RWPE1 (cell line): ENCODE results near the gene BMAL1.

ENCODE experiments used
- CTCF ChIA-PET: fragments of 350-600 bp; sonication (Branson Sonifier 250); formaldehyde crosslinking; extraction: SDS; loops from one replicate; lab custom pipeline; 2021; lab: Yijun Ruan, JAX
- POLR2A ChIA-PET: fragments of 400-600 bp; formaldehyde crosslinking; extraction: SDS; loops from one replicate; lab custom pipeline; 2020; ENCODE audit warnings: antibody characterized with exemption; ENCODE audit not compliant: low non-redundant PET; lab: Yijun Ruan, JAX
- DNase-seq: peaks from one replicate; pipeline ENCODE4 v3.0.0; 2012; ENCODE audit warnings: low spot score
- H3K27ac ChIP-seq: fragments of 450-650 bp; 2 replicates; pipeline ENCODE4 v1.5.1; 2017
- TF ChIP-seq, protein P1 (sequence below): fragments of 450-650 bp; conservative IDR thresholded peaks from 2 replicates; pipeline ENCODE4 v1.5.1; 2017; ENCODE audit warnings: low read depth, mild to moderate bottlenecking

The BMAL1 gene

DNA sequence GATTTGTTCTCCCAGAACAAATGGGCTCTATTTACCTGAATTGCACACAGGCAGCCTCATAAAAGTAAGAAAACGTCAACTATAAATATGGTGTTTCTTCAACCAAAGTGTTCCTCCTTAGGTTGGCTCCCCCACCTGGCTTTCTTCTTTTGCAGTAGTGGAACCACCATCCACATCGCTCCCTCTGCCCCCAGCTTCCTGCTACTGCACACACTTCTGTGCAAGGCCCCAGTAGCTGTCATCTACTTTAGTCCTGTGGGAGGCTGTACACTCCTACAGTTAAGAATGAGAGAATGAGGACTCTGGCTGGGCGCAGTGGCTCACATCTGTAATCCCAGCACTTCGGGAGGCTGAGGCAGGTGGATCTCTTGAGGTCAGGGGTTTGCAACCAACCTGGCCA, 89.5 kb downstream of the BMAL1 start:
- CTCF ChIA-PET: interaction anchor here (0.6 to 0.8 kb wide), 2 partner anchors 18 to 1069 kb away, joined by 3 to 5 read pairs; no protein-coding TSS in a partner anchor
- no peak for DNase-seq
- POLR2A ChIA-PET: no interaction called here
- no peak overlapping the region for H3K27ac ChIP-seq
- TF ChIP-seq, protein P1, sequence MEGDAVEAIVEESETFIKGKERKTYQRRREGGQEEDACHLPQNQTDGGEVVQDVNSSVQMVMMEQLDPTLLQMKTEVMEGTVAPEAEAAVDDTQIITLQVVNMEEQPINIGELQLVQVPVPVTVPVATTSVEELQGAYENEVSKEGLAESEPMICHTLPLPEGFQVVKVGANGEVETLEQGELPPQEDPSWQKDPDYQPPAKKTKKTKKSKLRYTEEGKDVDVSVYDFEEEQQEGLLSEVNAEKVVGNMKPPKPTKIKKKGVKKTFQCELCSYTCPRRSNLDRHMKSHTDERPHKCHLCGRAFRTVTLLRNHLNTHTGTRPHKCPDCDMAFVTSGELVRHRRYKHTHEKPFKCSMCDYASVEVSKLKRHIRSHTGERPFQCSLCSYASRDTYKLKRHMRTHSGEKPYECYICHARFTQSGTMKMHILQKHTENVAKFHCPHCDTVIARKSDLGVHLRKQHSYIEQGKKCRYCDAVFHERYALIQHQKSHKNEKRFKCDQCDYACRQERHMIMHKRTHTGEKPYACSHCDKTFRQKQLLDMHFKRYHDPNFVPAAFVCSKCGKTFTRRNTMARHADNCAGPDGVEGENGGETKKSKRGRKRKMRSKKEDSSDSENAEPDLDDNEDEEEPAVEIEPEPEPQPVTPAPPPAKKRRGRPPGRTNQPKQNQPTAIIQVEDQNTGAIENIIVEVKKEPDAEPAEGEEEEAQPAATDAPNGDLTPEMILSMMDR: no peak

DNA sequence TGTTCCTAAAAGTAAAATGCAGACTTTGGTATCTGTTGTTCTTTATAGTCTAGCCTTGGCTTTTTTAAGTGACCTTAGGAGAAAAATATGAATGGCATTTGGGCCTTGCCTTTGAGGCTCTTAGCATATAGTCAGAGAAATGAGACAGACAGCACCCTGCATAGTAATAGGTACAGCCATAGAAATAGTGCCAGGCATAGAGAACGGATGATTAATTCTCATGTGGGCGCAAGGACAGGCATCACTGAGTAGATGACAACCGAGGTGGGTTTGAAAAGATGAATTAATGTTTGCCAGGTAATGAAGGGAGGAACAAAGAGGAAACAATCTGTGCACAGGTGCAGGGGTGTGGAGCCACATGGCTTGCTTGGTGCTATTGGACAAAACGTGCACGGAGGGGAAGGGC, 90.5 kb downstream of the BMAL1 start:
- ChIA-PET CTCF (no interaction called here), POLR2A (no interaction called here)
- no peak overlapping the region for H3K27ac ChIP-seq
- DNase-seq: no peak
- TF ChIP-seq, protein P1: no peak

DNA sequence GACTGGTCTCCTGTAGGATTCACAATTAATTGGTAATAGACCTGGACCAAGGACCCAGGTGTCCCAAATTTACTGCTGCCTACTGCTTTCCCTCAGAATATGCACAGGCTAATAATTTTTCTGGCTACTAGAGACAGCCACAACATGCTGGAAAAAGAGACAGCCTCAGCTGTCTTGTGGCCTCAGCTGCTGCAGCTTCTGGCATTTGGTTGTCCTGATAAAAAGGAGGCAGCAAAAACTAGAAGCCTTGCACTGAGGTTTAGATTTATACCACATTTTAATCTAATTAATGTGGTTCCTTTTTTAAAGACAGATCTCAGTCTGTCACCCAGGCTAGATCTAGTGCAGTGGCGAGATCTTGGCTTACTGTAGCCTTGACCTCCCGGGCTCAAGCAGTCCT, 95.6 kb downstream of the BMAL1 start:
- TF ChIP-seq, protein P1: no peak
- no peak overlapping the region for H3K27ac ChIP-seq
- ChIA-PET POLR2A (no interaction called here), CTCF (interaction anchor here (0.7 to 0.8 kb wide), 2 partner anchors 11 to 13 kb away, joined by 3 to 5 read pairs; no protein-coding TSS in a partner anchor)
- no peak for DNase-seq

DNA sequence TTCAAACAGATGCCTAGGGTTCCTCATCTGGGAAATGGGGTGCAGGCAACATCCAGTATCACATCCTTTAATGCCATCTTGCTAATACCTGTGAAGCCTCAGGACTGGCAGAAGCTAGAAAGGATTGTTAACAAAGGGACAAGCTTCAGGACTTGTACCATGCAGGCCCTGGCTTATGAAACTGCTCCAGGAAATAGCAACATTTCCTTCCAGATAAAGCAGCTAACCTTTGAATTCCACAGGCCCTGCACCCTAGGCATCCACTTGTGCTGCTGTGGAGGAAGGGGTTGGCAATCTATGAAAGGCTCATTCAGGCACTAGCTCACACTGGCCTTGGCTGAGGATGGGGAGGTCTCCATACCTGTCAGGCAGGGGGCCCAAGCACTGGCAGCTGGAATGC, 98.2 kb downstream of the BMAL1 start:
- ChIA-PET CTCF (interaction anchor here (1.5 kb wide), 1 partner anchor 9 kb away, joined by 6 read pairs; no protein-coding TSS in a partner anchor), POLR2A (no interaction called here)
- DNase-seq: no peak
- TF ChIP-seq, protein P1: no peak
- H3K27ac ChIP-seq: no peak overlapping the region

DNA sequence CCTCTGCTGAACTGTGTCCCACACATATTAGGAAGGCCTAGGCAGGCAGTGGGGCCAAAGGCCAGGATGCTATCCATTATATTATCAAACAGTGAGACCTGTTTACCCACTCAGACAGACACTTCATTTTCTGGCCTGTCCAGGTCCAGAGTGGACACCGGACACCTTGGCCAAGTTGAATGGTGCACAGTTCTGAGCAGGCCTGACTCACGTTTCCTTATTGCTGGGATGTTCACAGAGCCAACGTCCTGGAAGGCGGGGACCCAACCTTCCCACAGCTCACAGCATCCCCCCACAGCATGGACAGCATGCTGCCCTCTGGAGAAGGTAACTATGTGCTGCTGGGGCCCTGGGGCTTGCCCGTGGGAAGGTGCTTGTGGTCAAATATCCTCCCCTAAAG, 98.8 kb downstream of the BMAL1 start:
- ChIA-PET CTCF (interaction anchor here (1.5 kb wide), 1 partner anchor 9 kb away, joined by 6 read pairs; no protein-coding TSS in a partner anchor), POLR2A (interaction anchor here (0.6 kb wide), 1 partner anchor 9 kb away, joined by 3 read pairs; no protein-coding TSS in a partner anchor)
- TF ChIP-seq, protein P1: no peak
- no peak for DNase-seq
- H3K27ac ChIP-seq: no peak overlapping the region

DNA sequence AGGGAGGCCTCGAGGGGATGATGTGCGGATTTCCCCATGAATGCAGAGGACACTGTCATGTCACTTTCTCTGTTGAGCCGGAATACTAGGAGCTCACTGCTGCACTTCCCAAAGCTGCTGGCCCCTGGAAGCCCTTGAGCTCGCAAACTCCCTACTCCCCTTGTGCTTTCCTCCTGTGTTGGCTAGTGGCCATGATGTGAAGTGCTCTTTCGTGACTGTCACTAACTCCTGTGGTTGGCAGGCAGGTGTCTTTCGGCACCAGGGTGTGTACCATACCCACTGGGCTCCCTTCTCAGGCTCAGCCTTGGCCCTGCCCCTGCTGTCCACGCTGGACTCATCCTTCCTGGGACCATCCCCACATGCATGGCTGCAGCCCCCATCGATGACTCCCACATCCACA, 99.2 kb downstream of the BMAL1 start:
- TF ChIP-seq, protein P1: no peak
- ChIA-PET CTCF (no interaction called here), POLR2A (interaction anchor here (0.6 kb wide), 1 partner anchor 9 kb away, joined by 3 read pairs; no protein-coding TSS in a partner anchor)
- H3K27ac ChIP-seq: no peak overlapping the region
- no peak for DNase-seq
